ENCODE data around the gene TNIP1. TPM values are rescaled to one million over a fixed set of nuclear protein-coding genes. Genes with fewer than 3 reads are reported as not detected.

Gene TNIP1
- total RNA-seq, 3 donors from 2014 or later (not counting 1 experiment from before 2014, with no cell fraction given) = 140 to 180 (median 153) TPM

GRCh38 chr5:151058301-151058700 lies 22.5 kb downstream of the TNIP1 start:
- H3K4me1 Mint-ChIP-seq = peaks cover 13 to 18% of the 10 kb centered on the region in 2 donors
- peak overlapping the region; percentile 25 for H3K4me3 Mint-ChIP-seq
- no peaks in the 10 kb centered on the region for H3K27me3 Mint-ChIP-seq (ENCODE audit: low read depth in 2 of 2)
- H3K36me3 ChIP-seq (ENCODE audit: control insufficient read depth, insufficient read depth, low read length) = peaks cover 88% of the 10 kb centered on the region
- ATAC-seq = no peak
- TF ChIP-seq, protein P1, sequence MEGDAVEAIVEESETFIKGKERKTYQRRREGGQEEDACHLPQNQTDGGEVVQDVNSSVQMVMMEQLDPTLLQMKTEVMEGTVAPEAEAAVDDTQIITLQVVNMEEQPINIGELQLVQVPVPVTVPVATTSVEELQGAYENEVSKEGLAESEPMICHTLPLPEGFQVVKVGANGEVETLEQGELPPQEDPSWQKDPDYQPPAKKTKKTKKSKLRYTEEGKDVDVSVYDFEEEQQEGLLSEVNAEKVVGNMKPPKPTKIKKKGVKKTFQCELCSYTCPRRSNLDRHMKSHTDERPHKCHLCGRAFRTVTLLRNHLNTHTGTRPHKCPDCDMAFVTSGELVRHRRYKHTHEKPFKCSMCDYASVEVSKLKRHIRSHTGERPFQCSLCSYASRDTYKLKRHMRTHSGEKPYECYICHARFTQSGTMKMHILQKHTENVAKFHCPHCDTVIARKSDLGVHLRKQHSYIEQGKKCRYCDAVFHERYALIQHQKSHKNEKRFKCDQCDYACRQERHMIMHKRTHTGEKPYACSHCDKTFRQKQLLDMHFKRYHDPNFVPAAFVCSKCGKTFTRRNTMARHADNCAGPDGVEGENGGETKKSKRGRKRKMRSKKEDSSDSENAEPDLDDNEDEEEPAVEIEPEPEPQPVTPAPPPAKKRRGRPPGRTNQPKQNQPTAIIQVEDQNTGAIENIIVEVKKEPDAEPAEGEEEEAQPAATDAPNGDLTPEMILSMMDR (IDR thresholded peaks at IDR 0.05) = no peak
- H3K27ac ChIP-seq (ENCODE audit: low read length) = no peak overlapping the region
- peaks cover 29% of the 10 kb centered on the region for H3K4me1 ChIP-seq (ENCODE audit: control insufficient read depth, insufficient read depth, low read length)
- 98% methylated on average over 5 of the region's 5 CpGs for WGBS (ENCODE audit: insufficient coverage)
- intact Hi-C loops (cut with micrococcal nuclease) = no loop called here
- no peaks in the 10 kb centered on the region for H3K36me3 Mint-ChIP-seq
- no peak overlapping the region for H3K4me3 ChIP-seq (ENCODE audit: low read length)
- no peaks in the 10 kb centered on the region for H3K9me3 Mint-ChIP-seq
- no peak for DNase-seq
- peak overlapping the region; percentile 54 to 80 for H3K27ac Mint-ChIP-seq
- H3K9me3 ChIP-seq (ENCODE audit: control insufficient read depth, insufficient read depth, low read length) = no peaks in the 10 kb centered on the region
- no peaks in the 10 kb centered on the region for H3K27me3 ChIP-seq (ENCODE audit: control insufficient read depth, insufficient read depth, low read length)

DNA sequence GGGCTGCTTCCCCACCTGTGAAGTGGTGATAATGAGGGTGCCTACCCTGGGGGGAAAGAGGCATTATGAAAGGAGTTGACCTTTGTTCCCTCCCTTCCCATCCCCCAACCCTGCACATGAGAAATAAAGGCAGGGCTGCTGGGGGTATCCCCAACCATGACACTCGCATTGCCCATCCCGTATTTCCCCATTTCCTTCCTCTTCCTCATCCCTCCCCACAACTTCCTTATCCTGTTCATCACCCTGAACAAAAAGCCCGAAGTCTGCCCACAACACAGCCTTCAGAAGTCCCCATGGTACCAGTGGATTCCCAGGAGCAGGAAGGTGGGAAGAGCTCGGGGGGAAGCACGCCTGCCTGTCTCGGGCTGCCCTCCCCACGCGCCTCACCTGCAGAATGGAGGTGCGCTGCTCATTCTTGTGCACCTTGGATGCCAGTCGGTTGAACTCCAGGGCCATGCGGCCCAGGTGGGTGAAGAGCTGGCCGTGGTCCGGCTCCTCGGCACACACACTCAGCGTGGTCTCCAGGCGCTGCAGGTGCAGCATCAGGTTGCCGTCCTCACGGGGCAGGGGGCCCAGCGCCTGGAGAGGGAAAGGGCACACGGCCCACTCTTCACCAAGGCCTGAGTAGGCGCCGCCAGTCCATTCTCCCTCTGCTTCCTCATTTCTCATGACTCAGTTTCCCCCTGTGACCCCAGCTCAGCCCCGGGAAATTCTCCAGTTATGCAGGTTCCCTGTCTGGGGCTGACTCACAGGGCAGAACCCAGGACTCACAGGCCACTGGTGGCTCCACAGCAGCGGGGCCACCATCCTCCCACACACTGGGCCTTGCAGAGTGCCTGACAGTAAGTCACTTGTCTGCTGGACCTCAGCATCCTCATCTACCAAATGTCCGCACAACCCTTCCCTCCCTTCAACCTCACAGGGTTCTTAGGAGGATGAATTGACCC lies 24.2 kb downstream of the TNIP1 start:
- TF ChIP-seq, protein P1 (IDR thresholded peaks at IDR 0.05) = no peak
- intact Hi-C loops (cut with micrococcal nuclease) = no loop called here
- Mint-ChIP-seq H3K27ac (peak overlapping the region in 1 of 2 donors; percentile 68), H3K27me3 (ENCODE audit: low read depth in 2 of 2) (no peaks in the 10 kb centered on the region), H3K9me3 (no peaks in the 10 kb centered on the region), H3K4me1 (peaks cover 25 to 29% of the 10 kb centered on the region in 2 donors), H3K4me3 (no peak overlapping the region), H3K36me3 (no peaks in the 10 kb centered on the region)
- Histone ChIP-seq H3K4me3 (ENCODE audit: low read length) (no peak overlapping the region), H3K36me3 (ENCODE audit: control insufficient read depth, insufficient read depth, low read length) (peaks cover 79% of the 10 kb centered on the region), H3K27me3 (ENCODE audit: control insufficient read depth, insufficient read depth, low read length) (no peaks in the 10 kb centered on the region), H3K9me3 (ENCODE audit: control insufficient read depth, insufficient read depth, low read length) (no peaks in the 10 kb centered on the region), H3K27ac (ENCODE audit: low read length) (no peak overlapping the region), H3K4me1 (ENCODE audit: control insufficient read depth, insufficient read depth, low read length) (peaks cover 36% of the 10 kb centered on the region)
- WGBS (ENCODE audit: insufficient coverage) = 91% methylated on average over 25 of the region's 25 CpGs
- DNase-seq (no peak), ATAC-seq (peak in 1 of 3 donors; percentile 12)

- H3K36me3 Mint-ChIP-seq = no peaks in the 10 kb centered on the region
- DNase-seq (no peak), ATAC-seq (no peak)
- H3K4me1 Mint-ChIP-seq = peaks cover 26 to 31% of the 10 kb centered on the region in 2 donors
- intact Hi-C loops (cut with micrococcal nuclease) = no loop called here
- H3K4me1 ChIP-seq (ENCODE audit: control insufficient read depth, insufficient read depth, low read length) = peaks cover 33% of the 10 kb centered on the region
- no peaks in the 10 kb centered on the region for H3K27me3 Mint-ChIP-seq (ENCODE audit: low read depth in 2 of 2)
- no peak overlapping the region for H3K27ac ChIP-seq (ENCODE audit: low read length)
- no peaks in the 10 kb centered on the region for H3K27me3 ChIP-seq (ENCODE audit: control insufficient read depth, insufficient read depth, low read length)
- WGBS (ENCODE audit: insufficient coverage) = 83% methylated on average over 6 of the region's 6 CpGs
- no peaks in the 10 kb centered on the region for H3K9me3 Mint-ChIP-seq
- H3K4me3 ChIP-seq (ENCODE audit: low read length) = no peak overlapping the region
- peaks cover 76% of the 10 kb centered on the region for H3K36me3 ChIP-seq (ENCODE audit: control insufficient read depth, insufficient read depth, low read length)
- no peak overlapping the region for H3K27ac Mint-ChIP-seq
- no peak overlapping the region for H3K4me3 Mint-ChIP-seq
- TF ChIP-seq, protein P1 (IDR thresholded peaks at IDR 0.05) = no peak
- H3K9me3 ChIP-seq (ENCODE audit: control insufficient read depth, insufficient read depth, low read length) = no peaks in the 10 kb centered on the region
Measured at GRCh38 chr5:151055336-151055735, 25.5 kb downstream of the TNIP1 start.

Data from natural killer cell (primary cell).